ENCODE results near the gene MPP1.

Gene MPP1

DNA sequence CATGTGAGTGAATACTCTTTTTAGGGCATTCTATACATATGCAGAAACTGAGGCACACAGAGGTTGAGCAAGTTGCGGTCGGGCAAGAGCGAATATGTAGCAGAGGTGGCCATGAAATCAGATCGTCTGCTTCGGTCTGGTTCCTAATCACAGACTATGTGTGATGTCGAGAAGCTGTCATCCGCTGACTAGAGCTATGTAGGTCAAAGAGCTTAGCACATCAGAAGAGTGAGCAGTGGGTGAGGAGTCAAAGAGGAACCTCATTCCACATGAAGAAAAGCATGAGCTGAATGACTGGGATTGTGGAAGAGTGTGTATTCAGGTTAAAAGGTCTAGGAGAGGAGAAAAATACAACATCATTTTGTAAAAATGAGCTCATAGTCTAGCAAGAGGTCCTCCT lies 73.4 kb downstream of the MPP1 start:
- Histone ChIP-seq H3K27me3 (ENCODE audit: insufficient read depth, poor library complexity, severe bottlenecking) (no peaks in the 10 kb centered on the region), H3K4me3 (replicated peaks; ENCODE audit: insufficient read depth, low read length) (no peak overlapping the region), H3K27ac (replicated peaks) (peak overlapping the region; percentile 84)
- TF ChIP-seq SPI1 (IDR thresholded peaks at IDR 0.05; ENCODE audit: borderline replicate concordance, low read depth) (no peak), GABPA (IDR thresholded peaks at IDR 0.05; ENCODE audit: low read depth) (no peak), REST (IDR thresholded peaks at IDR 0.05; ENCODE audit: insufficient replicate concordance, low read depth) (no peak), POLR2AphosphoS5 (IDR thresholded peaks at IDR 0.05; ENCODE audit: low read depth) (no peak)
- TF ChIP-seq, protein P1, sequence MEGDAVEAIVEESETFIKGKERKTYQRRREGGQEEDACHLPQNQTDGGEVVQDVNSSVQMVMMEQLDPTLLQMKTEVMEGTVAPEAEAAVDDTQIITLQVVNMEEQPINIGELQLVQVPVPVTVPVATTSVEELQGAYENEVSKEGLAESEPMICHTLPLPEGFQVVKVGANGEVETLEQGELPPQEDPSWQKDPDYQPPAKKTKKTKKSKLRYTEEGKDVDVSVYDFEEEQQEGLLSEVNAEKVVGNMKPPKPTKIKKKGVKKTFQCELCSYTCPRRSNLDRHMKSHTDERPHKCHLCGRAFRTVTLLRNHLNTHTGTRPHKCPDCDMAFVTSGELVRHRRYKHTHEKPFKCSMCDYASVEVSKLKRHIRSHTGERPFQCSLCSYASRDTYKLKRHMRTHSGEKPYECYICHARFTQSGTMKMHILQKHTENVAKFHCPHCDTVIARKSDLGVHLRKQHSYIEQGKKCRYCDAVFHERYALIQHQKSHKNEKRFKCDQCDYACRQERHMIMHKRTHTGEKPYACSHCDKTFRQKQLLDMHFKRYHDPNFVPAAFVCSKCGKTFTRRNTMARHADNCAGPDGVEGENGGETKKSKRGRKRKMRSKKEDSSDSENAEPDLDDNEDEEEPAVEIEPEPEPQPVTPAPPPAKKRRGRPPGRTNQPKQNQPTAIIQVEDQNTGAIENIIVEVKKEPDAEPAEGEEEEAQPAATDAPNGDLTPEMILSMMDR (IDR thresholded peaks at IDR 0.05; ENCODE audit: insufficient read depth, low read length): no peak
- peak in 1 of 2 experiments; percentile 54 for DNase-seq (ENCODE audit: low read depth in 1 of 2, low spot score in 1 of 2)

DNA sequence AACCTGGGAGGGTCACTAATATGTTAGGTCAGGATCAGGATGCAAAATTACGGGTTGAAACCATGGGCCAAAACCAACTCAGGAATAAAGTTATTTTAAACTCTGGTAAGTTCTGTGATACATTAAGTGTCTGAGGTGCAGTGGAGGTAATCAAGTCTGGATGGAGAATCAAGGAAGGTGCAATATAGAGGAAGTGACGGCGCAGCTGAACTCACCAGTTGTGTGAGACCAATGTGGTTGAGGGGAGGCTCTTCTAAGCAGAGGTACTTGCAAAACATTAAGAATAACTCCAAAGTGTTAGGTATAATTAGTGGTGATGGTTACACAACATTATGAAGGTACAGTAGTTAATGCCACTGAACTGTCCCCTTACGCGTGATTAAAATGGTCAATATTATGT lies 74.1 kb downstream of the MPP1 start:
- TF ChIP-seq REST (IDR thresholded peaks at IDR 0.05; ENCODE audit: insufficient replicate concordance, low read depth) (no peak), SPI1 (IDR thresholded peaks at IDR 0.05; ENCODE audit: borderline replicate concordance, low read depth) (peak; percentile 73; the same call in 1 of the 2 replicates)
- Histone ChIP-seq H3K27me3 (ENCODE audit: insufficient read depth, poor library complexity, severe bottlenecking) (no peaks in the 10 kb centered on the region), H3K27ac (replicated peaks) (peak overlapping the region; percentile 84), H3K4me3 (replicated peaks; ENCODE audit: insufficient read depth, low read length) (no peak overlapping the region)
- peak in 1 of 2 experiments; percentile 69 for DNase-seq (ENCODE audit: low read depth in 1 of 2, low spot score in 1 of 2)

GRCh38 chrX:154730253-154730891 lies 74.9 kb downstream of the MPP1 start:
- Histone ChIP-seq H3K4me3 (replicated peaks; ENCODE audit: insufficient read depth, low read length) (no peak overlapping the region), H3K27me3 (ENCODE audit: insufficient read depth, poor library complexity, severe bottlenecking) (no peaks in the 10 kb centered on the region), H3K27ac (replicated peaks) (peak overlapping the region; percentile 27)
- DNase-seq (ENCODE audit: low read depth in 1 of 2, low spot score in 1 of 2): no peak
- TF ChIP-seq, protein P1 (IDR thresholded peaks at IDR 0.05; ENCODE audit: insufficient read depth, low read length): no peak
- TF ChIP-seq SPI1 (IDR thresholded peaks at IDR 0.05; ENCODE audit: borderline replicate concordance, low read depth): no peak
- no peak for TF ChIP-seq GABPA (IDR thresholded peaks at IDR 0.05; ENCODE audit: low read depth)
- TF ChIP-seq POLR2AphosphoS5 (IDR thresholded peaks at IDR 0.05; ENCODE audit: low read depth): no peak
- TF ChIP-seq REST (IDR thresholded peaks at IDR 0.05; ENCODE audit: insufficient replicate concordance, low read depth): no peak

All from HL-60 (cell line).